ENCODE data around the gene C1QTNF1. TPM values are rescaled to one million over a fixed set of nuclear protein-coding genes. Genes with fewer than 3 reads are reported as not detected.

Gene C1QTNF1
- total and polyA plus RNA-seq, 7 donors = 10.5 to 22.8 (median 16.9) TPM

DNA sequence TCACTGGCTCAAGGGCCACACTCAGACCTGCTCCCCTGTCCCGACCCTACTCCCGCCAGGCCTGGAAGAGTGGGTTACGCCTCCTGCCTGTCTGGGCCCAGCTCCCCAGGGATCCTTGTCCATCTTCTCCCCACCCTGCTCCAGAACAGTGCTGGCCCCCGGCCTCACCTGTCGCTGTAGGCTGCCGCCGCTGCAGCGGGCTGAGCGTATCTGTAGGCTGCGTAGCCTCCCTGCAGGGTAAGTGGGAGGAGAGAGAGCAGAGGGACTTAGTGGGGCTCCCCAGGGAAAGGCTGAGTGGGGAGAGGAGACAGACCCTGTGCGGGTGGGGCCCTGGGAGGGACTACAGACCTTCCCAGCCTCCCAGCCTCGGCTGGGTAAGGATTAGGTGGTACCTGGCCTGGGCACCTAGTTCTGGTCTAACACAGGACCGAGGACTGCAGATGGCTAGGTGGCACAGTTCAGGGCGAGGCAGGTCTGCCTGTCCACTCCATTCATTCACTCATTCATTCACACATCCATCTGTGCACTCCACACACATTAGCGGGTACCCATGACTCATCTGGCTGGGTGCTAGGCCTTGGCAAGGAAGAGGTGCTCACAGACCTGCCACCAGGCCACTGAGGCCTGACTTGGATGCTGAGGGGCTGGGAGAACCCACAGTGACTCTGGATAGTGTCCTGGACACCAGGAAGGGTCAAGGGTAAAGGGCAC, 71.5 kb downstream of the C1QTNF1 start:
- no peak for ATAC-seq
- no peaks in the 10 kb centered on the region for H3K9me3 ChIP-seq
- TF ChIP-seq, protein P1, sequence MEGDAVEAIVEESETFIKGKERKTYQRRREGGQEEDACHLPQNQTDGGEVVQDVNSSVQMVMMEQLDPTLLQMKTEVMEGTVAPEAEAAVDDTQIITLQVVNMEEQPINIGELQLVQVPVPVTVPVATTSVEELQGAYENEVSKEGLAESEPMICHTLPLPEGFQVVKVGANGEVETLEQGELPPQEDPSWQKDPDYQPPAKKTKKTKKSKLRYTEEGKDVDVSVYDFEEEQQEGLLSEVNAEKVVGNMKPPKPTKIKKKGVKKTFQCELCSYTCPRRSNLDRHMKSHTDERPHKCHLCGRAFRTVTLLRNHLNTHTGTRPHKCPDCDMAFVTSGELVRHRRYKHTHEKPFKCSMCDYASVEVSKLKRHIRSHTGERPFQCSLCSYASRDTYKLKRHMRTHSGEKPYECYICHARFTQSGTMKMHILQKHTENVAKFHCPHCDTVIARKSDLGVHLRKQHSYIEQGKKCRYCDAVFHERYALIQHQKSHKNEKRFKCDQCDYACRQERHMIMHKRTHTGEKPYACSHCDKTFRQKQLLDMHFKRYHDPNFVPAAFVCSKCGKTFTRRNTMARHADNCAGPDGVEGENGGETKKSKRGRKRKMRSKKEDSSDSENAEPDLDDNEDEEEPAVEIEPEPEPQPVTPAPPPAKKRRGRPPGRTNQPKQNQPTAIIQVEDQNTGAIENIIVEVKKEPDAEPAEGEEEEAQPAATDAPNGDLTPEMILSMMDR (IDR thresholded peaks at IDR 0.05) = no peak
- WGBS, 3 donors = 82 to 87% (median 85%) methylated on average over 13 to 15 of the region's 15 CpGs
- H3K4me1 ChIP-seq = no peaks in the 10 kb centered on the region
- intact Hi-C loops (cut with DNase I) = no loop called here
- H3K36me3 ChIP-seq (ENCODE audit: insufficient read depth in 1 of 2, low read depth in 1 of 2) = no peaks in the 10 kb centered on the region
- no peak overlapping the region for H3K27ac ChIP-seq
- H3K4me3 ChIP-seq = no peak overlapping the region
- no peak for DNase-seq
- H3K27me3 ChIP-seq (ENCODE audit: insufficient read depth in 3 of 3, low read length in 2 of 3) = peaks cover 0 to 91% (median 24%) of the 10 kb centered on the region in 3 donors

DNA sequence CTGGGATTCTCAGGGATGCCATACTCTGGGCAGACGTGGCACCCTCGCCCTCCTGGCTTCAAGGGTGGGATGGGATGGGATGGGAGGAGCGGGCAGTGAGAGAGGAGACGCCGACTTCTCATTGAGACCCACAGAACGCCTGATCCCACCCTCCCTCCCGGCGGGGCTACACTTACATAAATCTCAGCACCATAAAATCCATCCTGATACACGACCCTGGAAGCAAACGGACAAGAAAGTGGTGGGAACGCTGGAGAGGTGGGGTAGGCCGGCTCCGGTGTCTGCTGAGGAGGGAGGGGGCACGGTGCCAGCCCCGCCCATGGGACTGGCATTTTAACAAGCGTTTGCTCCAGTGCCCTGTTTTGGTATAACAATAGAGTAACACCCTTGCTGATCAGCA, 72.5 kb downstream of the C1QTNF1 start:
- TF ChIP-seq, protein P1 (IDR thresholded peaks at IDR 0.05) = no peak
- Histone ChIP-seq H3K36me3 (ENCODE audit: insufficient read depth in 1 of 2, low read depth in 1 of 2) (no peaks in the 10 kb centered on the region), H3K27me3 (ENCODE audit: insufficient read depth in 3 of 3, low read length in 2 of 3) (peaks cover 0 to 95% (median 26%) of the 10 kb centered on the region in 3 donors), H3K27ac (no peak overlapping the region), H3K9me3 (no peaks in the 10 kb centered on the region), H3K4me1 (no peaks in the 10 kb centered on the region), H3K4me3 (no peak overlapping the region)
- ATAC-seq (no peak), DNase-seq (no peak)
- intact Hi-C loops (cut with DNase I) = no loop called here
- WGBS, 3 donors = 35 to 37% (median 36%) methylated on average over 16 of the region's 16 CpGs

DNA sequence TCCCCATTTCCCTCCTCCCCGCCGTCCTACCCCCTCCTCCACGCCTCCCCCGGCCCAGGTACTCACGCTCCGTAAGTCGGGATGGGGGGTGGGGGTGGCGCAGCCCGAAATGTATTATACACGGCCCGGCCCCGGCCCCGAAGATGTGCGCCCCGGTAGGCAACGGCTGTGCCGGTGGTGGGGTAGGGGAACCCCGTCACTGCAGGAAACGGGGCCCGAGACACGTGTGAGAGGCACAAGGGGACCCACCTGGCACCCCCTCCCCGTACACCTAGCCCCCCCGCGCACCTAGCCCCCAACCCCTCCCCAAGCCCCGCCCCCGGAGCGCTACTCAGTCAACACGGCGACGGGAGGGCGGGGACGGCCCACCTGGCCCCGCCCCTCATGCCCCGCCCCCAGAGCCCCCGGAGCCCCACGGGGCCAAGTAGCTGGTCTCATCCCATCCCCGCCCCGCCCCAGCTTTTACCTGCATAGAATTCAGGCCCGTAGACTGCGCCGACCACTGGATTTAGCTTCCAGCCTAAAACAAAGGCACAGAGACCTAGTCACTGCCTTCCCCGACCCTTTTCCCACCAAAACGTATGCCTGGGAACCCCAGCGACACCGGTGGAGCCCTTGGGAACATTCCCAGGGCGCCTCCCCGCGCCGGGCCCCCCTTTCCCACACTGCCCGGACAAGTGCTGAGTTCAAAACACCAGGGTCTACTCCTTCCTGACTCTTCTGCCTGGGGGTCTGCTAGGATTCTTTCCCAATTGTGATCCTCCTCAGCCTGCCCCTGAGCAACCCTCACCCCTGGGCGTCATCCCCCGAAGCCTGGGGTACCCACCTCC, 73.5 kb downstream of the C1QTNF1 start:
- Histone ChIP-seq H3K9me3 (no peaks in the 10 kb centered on the region), H3K4me3 (no peak overlapping the region), H3K36me3 (ENCODE audit: insufficient read depth in 1 of 2, low read depth in 1 of 2) (no peaks in the 10 kb centered on the region), H3K27ac (no peak overlapping the region), H3K27me3 (ENCODE audit: insufficient read depth in 3 of 3, low read length in 2 of 3) (peaks cover 0 to 91% (median 32%) of the 10 kb centered on the region in 3 donors), H3K4me1 (no peaks in the 10 kb centered on the region)
- intact Hi-C loops (cut with DNase I) = no loop called here
- no peak for DNase-seq
- WGBS, 3 donors = 8 to 13% (median 10%) methylated on average over 32 to 52 of the region's 52 CpGs
- TF ChIP-seq, protein P1 (IDR thresholded peaks at IDR 0.05) = no peak
- ATAC-seq = no peak

DNA sequence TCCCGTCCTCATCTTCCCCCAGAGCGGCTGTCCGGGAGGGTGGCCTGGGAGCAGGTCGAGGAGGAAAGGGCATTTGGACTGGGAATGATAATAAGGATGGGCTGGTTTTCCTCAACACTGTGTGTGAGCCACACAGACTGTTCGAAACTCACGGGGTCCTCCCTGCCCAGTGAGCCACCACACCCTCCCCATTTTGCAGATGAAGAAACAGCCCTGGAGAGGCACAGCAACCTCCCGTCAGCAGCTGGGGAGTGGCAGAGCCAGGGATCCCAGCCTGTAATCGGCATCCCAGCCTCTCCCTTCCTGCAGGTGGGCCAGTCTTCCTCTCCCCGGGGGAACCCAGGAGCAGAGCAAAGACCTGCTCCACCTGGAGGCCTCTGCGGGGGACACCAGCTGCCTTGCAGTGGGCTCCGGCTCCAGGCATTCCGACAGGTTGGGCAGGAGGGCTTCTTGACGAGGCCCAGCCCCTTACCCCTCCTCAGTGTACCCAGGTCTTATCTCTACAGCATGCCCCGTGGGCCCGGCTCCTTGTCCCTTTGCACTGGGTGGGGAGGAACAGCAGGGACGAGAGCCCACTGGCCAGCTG, 74.4 kb downstream of the C1QTNF1 start:
- H3K36me3 ChIP-seq (ENCODE audit: insufficient read depth in 1 of 2, low read depth in 1 of 2) = no peaks in the 10 kb centered on the region
- no peaks in the 10 kb centered on the region for H3K9me3 ChIP-seq
- H3K4me1 ChIP-seq = no peaks in the 10 kb centered on the region
- peaks cover 0 to 91% (median 32%) of the 10 kb centered on the region in 3 donors for H3K27me3 ChIP-seq (ENCODE audit: insufficient read depth in 3 of 3, low read length in 2 of 3)
- TF ChIP-seq, protein P1 (IDR thresholded peaks at IDR 0.05) = no peak
- no peak overlapping the region for H3K4me3 ChIP-seq
- DNase-seq (no peak), ATAC-seq (no peak)
- WGBS, 3 donors = 32 to 43% (median 34%) methylated on average over 14 to 16 of the region's 16 CpGs
- intact Hi-C loops (cut with DNase I) = no loop called here
- no peak overlapping the region for H3K27ac ChIP-seq

Other genes starting within 250 kb of the C1QTNF1 start
- gene CYTH1, start 241.9 kb upstream of the C1QTNF1 start, total RNA-seq = 10 to 100 TPM; 25.6 to 40.4 (median 34.0) TPM
- gene CYTH1, start 241.9 kb upstream of the C1QTNF1 start, polyA plus RNA-seq = 10 to 100 TPM; 18.7 to 38.0 (median 23.9) TPM
- gene USP36, start 183.4 kb upstream of the C1QTNF1 start, total RNA-seq = 10 to 100 TPM; 24.2 to 40.5 (median 28.8) TPM
- gene USP36, start 183.4 kb upstream of the C1QTNF1 start, polyA plus RNA-seq = 10 to 100 TPM; 14.0 to 23.7 (median 20.6) TPM
- gene CEP295NL, start 121.0 kb upstream of the C1QTNF1 start, total RNA-seq = under 1 TPM; 0.19 to 0.52 (median 0.43) TPM
- under 1 TPM in 1 of 3 donors, not detected in 2; 0.04 TPM for gene CEP295NL, start 121.0 kb upstream of the C1QTNF1 start, polyA plus RNA-seq
- gene TIMP2, start 98.8 kb upstream of the C1QTNF1 start, total RNA-seq = 10 to 100 TPM; 18.5 to 53.6 (median 25.2) TPM
- gene TIMP2, start 98.8 kb upstream of the C1QTNF1 start, polyA plus RNA-seq = 10 to 100 TPM; 10.3 to 12.7 (median 10.6) TPM
- 10 to 100 TPM; 12.9 to 35.5 (median 22.0) TPM for gene LGALS3BP, start 44.2 kb upstream of the C1QTNF1 start, total RNA-seq
- 10 to 100 TPM in 1 of 3 donors, 1 to 10 TPM in 2; 8.9 to 14.9 (median 8.9) TPM for gene LGALS3BP, start 44.2 kb upstream of the C1QTNF1 start, polyA plus RNA-seq
- 10 to 100 TPM; 19.1 to 27.7 (median 21.0) TPM for gene CANT1, start 14.4 kb upstream of the C1QTNF1 start, total RNA-seq
- 10 to 100 TPM; 10.2 to 34.3 (median 29.5) TPM for gene CANT1, start 14.4 kb upstream of the C1QTNF1 start, polyA plus RNA-seq
- gene ENGASE, start 50.7 kb downstream of the C1QTNF1 start, total RNA-seq = 10 to 100 TPM; 26.7 to 80.8 (median 50.8) TPM
- 10 to 100 TPM in 2 of 3 donors, 1 to 10 TPM in 1; 7.5 to 24.1 (median 12.4) TPM for gene ENGASE, start 50.7 kb downstream of the C1QTNF1 start, polyA plus RNA-seq

All from psoas muscle (tissue), 8 donors.